ENCODE results near the gene MTHFD1.

The MTHFD1 gene

GRCh38 chr14:64421166-64421565, 33.0 kb downstream of the MTHFD1 start:
- no peak overlapping the region for H3K27ac ChIP-seq (replicated peaks)
- DNase-seq (ENCODE audit: low read depth in 1 of 2, low spot score in 1 of 2), result no peak
- no peak for TF ChIP-seq GABPA (IDR thresholded peaks at IDR 0.05; ENCODE audit: low read depth)
- TF ChIP-seq CTCF (IDR thresholded peaks at IDR 0.05; ENCODE audit: insufficient read depth, low read length), result no peak
- no peak for TF ChIP-seq REST (IDR thresholded peaks at IDR 0.05; ENCODE audit: insufficient replicate concordance, low read depth)
- no peak for TF ChIP-seq SPI1 (IDR thresholded peaks at IDR 0.05; ENCODE audit: borderline replicate concordance, low read depth)
- no peak for TF ChIP-seq POLR2AphosphoS5 (IDR thresholded peaks at IDR 0.05; ENCODE audit: low read depth)
- no peaks in the 10 kb centered on the region for H3K27me3 ChIP-seq (ENCODE audit: insufficient read depth, poor library complexity, severe bottlenecking)
- no peak overlapping the region for H3K4me3 ChIP-seq (replicated peaks; ENCODE audit: insufficient read depth, low read length)

GRCh38 chr14:64422005-64422404, 33.9 kb downstream of the MTHFD1 start:
- DNase-seq (ENCODE audit: low read depth in 1 of 2, low spot score in 1 of 2), result no peak
- Histone ChIP-seq H3K27ac (replicated peaks) (no peak overlapping the region), H3K27me3 (ENCODE audit: insufficient read depth, poor library complexity, severe bottlenecking) (no peaks in the 10 kb centered on the region), H3K4me3 (replicated peaks; ENCODE audit: insufficient read depth, low read length) (no peak overlapping the region)
- TF ChIP-seq SPI1 (IDR thresholded peaks at IDR 0.05; ENCODE audit: borderline replicate concordance, low read depth), result no peak
- no peak for TF ChIP-seq GABPA (IDR thresholded peaks at IDR 0.05; ENCODE audit: low read depth)
- TF ChIP-seq CTCF (IDR thresholded peaks at IDR 0.05; ENCODE audit: insufficient read depth, low read length), result no peak
- no peak for TF ChIP-seq POLR2AphosphoS5 (IDR thresholded peaks at IDR 0.05; ENCODE audit: low read depth)
- no peak for TF ChIP-seq REST (IDR thresholded peaks at IDR 0.05; ENCODE audit: insufficient replicate concordance, low read depth)

- Histone ChIP-seq H3K27me3 (ENCODE audit: insufficient read depth, poor library complexity, severe bottlenecking) (no peaks in the 10 kb centered on the region), H3K4me3 (replicated peaks; ENCODE audit: insufficient read depth, low read length) (no peak overlapping the region), H3K27ac (replicated peaks) (no peak overlapping the region)
- TF ChIP-seq CTCF (IDR thresholded peaks at IDR 0.05; ENCODE audit: insufficient read depth, low read length), result no peak
- TF ChIP-seq SPI1 (IDR thresholded peaks at IDR 0.05; ENCODE audit: borderline replicate concordance, low read depth), result no peak
- TF ChIP-seq POLR2AphosphoS5 (IDR thresholded peaks at IDR 0.05; ENCODE audit: low read depth), result no peak
- no peak for TF ChIP-seq GABPA (IDR thresholded peaks at IDR 0.05; ENCODE audit: low read depth)
- DNase-seq (ENCODE audit: low read depth in 1 of 2, low spot score in 1 of 2), result no peak
Measured at GRCh38 chr14:64422756-64423155, 34.6 kb downstream of the MTHFD1 start.

- no peak for DNase-seq (ENCODE audit: low read depth in 1 of 2, low spot score in 1 of 2)
- H3K27me3 ChIP-seq (ENCODE audit: insufficient read depth, poor library complexity, severe bottlenecking), result no peaks in the 10 kb centered on the region
- no peak for TF ChIP-seq GABPA (IDR thresholded peaks at IDR 0.05; ENCODE audit: low read depth)
- no peak for TF ChIP-seq POLR2AphosphoS5 (IDR thresholded peaks at IDR 0.05; ENCODE audit: low read depth)
- no peak for TF ChIP-seq SPI1 (IDR thresholded peaks at IDR 0.05; ENCODE audit: borderline replicate concordance, low read depth)
- no peak for TF ChIP-seq REST (IDR thresholded peaks at IDR 0.05; ENCODE audit: insufficient replicate concordance, low read depth)
- TF ChIP-seq CTCF (IDR thresholded peaks at IDR 0.05; ENCODE audit: insufficient read depth, low read length), result no peak
- no peak overlapping the region for H3K4me3 ChIP-seq (replicated peaks; ENCODE audit: insufficient read depth, low read length)
- no peak overlapping the region for H3K27ac ChIP-seq (replicated peaks)
Measured at GRCh38 chr14:64423987-64424386, 35.8 kb downstream of the MTHFD1 start.
